Epithelial cell of esophagus (primary cell): ENCODE measurements around the gene C10orf105.

ENCODE experiments used
- DNase-seq: peaks from one replicate; pipeline ENCODE4 v3.0.0; 2010; ENCODE audit warnings: low read depth
- H3K4me3 ChIP-seq: 2 replicates; pipeline ENCODE4 v1.5.1; 2011; ENCODE audit warnings: mild to moderate bottlenecking, low read length, control low read depth
- CTCF ChIP-seq: IDR thresholded peaks from 2 replicates; pipeline ENCODE4 v1.5.1; 2011; ENCODE audit warnings: low read depth, mild to moderate bottlenecking, low read length, control low read depth, inconsistent platforms; ENCODE audit not compliant: insufficient read depth; ENCODE audit errors: missing control alignments

Gene C10orf105

GRCh38 chr10:71727105-71727737 is 7.6 kb upstream of the C10orf105 start:
- no peak for DNase-seq
- no peak for TF ChIP-seq CTCF
- no peak overlapping the region for H3K4me3 ChIP-seq

GRCh38 chr10:71726580-71727104 is 7.1 kb upstream of the C10orf105 start:
- no peak overlapping the region for H3K4me3 ChIP-seq
- DNase-seq: no peak
- no peak for TF ChIP-seq CTCF

GRCh38 chr10:71725998-71726579 is 6.5 kb upstream of the C10orf105 start:
- no peak for TF ChIP-seq CTCF

GRCh38 chr10:71725249-71725648 is 5.7 kb upstream of the C10orf105 start:
- TF ChIP-seq CTCF: no peak
- no peak overlapping the region for H3K4me3 ChIP-seq
- no peak for DNase-seq

More at GRCh38 chr10:71725998-71726579, 6.5 kb upstream of the C10orf105 start:
- peak; percentile 27 for DNase-seq
- no peak overlapping the region for H3K4me3 ChIP-seq

- H3K4me3 ChIP-seq: no peak overlapping the region
- DNase-seq: no peak
- no peak for TF ChIP-seq CTCF
Measured at GRCh38 chr10:71724539-71724938, 5.0 kb upstream of the C10orf105 start.

- no peak overlapping the region for H3K4me3 ChIP-seq
- no peak for TF ChIP-seq CTCF
- no peak for DNase-seq
Measured at GRCh38 chr10:71723311-71723710, 3.7 kb upstream of the C10orf105 start.
